ENCODE data around the gene CTSC.

The CTSC gene

DNA sequence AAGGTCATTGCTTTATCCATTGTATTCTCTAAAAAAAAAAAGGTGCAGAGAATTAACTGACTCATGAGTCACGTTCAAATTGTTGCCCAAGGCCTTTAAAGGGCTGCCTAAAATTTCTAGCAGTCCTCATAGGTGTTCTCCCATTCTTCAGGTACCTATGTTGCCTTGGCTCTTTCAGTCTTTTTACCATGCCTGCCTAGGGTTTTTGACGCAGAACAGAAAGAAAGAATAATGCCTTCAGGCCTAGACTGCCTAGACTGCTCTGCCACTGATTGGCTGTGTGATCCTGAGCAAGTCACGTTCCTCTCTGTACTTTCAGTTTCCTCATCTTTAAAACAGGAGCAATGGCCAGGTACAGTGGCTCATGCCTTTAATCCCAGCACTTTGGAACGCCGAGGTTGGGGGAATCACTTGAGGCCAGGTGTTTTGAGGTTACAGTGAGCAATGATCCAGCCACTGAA is 21.5 kb downstream of the CTSC start:
- Histone ChIP-seq H3K9me3 (replicated peaks in 1 of 2; ENCODE audit: control insufficient read depth in 2 of 2, insufficient read depth in 1 of 2, low read depth in 1 of 2, low read length in 2 of 2) (no peaks in the 10 kb centered on the region), H4K91ac (ENCODE audit: low read depth, low read length, poor library complexity) (no peak overlapping the region), H3K27ac (replicated peaks; ENCODE audit: low read length) (no peak overlapping the region), H2AFZ (ENCODE audit: low read length) (no peak overlapping the region), H3K14ac (ENCODE audit: low read length) (no peak overlapping the region), H4K8ac (ENCODE audit: low read depth, low read length) (no peak overlapping the region), H3K4ac (ENCODE audit: low read length) (no peak overlapping the region), H3K27me3 (ENCODE audit: control insufficient read depth in 3 of 3, insufficient read depth in 3 of 3, low read depth in 1 of 3, low read length in 3 of 3) (no peaks in the 10 kb centered on the region), H3K23ac (ENCODE audit: low read depth, low read length, poor library complexity) (no peak overlapping the region), H3K4me2 (ENCODE audit: insufficient read depth, low read length, poor library complexity, severe bottlenecking) (no peak overlapping the region), H2BK120ac (ENCODE audit: low read depth, low read length) (no peak overlapping the region), H2BK12ac (ENCODE audit: low read length) (no peak overlapping the region), H3K4me3 (ENCODE audit: low read length in 2 of 2) (no peak overlapping the region), H3K36me3 (replicated peaks in 1 of 2; ENCODE audit: control insufficient read depth in 2 of 2, insufficient read depth in 2 of 2, low read length in 2 of 2) (peaks cover 0 to 1% of the 10 kb centered on the region in 2 donors), H2BK15ac (ENCODE audit: low read length) (no peak overlapping the region), H3K4me1 (ENCODE audit: control insufficient read depth in 2 of 2, insufficient read depth in 1 of 2, low read depth in 1 of 2, low read length in 2 of 2) (peaks cover 0 to 9% of the 10 kb centered on the region in 2 donors), H3K9ac (ENCODE audit: low read depth, low read length, poor library complexity) (no peak overlapping the region), H2AK5ac (ENCODE audit: low read depth, low read length) (no peak overlapping the region), H2BK5ac (ENCODE audit: low read length) (no peak overlapping the region), H3K79me1 (ENCODE audit: low read depth, low read length) (no peaks in the 10 kb centered on the region), H3K18ac (ENCODE audit: low read length) (no peak overlapping the region)
- no peak for DNase-seq (ENCODE audit: low spot score)
- WGBS, 2 donors (ENCODE audit: extremely low coverage in 2 of 2, insufficient read length in 2 of 2, insufficient replicate concordance in 1 of 2) = no CpG with 5 or more reads among the region's 5 CpGs

DNA sequence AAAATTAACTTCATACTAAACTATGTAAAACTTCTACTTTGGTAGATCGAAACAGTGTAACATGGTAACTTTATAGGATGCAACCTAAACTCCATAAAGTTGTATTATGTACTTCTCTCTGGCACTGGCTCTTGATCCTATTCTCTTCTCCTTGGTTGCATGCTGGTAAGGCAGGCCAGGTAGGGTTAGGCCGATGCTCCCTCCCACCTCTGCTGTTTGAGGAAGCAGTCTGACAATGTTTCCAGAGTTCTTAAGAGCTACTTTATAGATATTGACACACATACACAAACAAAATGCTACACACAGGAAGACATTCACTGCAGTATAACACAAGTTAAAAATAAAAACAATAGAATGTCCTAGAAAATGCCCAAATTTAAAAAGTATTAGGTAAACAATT is 22.5 kb downstream of the CTSC start:
- peaks cover 0 to 9% of the 10 kb centered on the region in 2 donors for H3K4me1 ChIP-seq (ENCODE audit: control insufficient read depth in 2 of 2, insufficient read depth in 1 of 2, low read depth in 1 of 2, low read length in 2 of 2)
- no CpG with 5 or more reads among the region's 2 CpGs for WGBS, 2 donors (ENCODE audit: extremely low coverage in 2 of 2, insufficient read length in 2 of 2, insufficient replicate concordance in 1 of 2)
- no peak overlapping the region for H3K4ac ChIP-seq (ENCODE audit: low read length)
- no peak overlapping the region for H2BK120ac ChIP-seq (ENCODE audit: low read depth, low read length)
- no peak overlapping the region for H3K27ac ChIP-seq (replicated peaks; ENCODE audit: low read length)
- H2BK5ac ChIP-seq (ENCODE audit: low read length) = no peak overlapping the region
- H3K23ac ChIP-seq (ENCODE audit: low read depth, low read length, poor library complexity) = no peak overlapping the region
- no peak overlapping the region for H4K8ac ChIP-seq (ENCODE audit: low read depth, low read length)
- H2BK15ac ChIP-seq (ENCODE audit: low read length) = no peak overlapping the region
- no peak overlapping the region for H2AK5ac ChIP-seq (ENCODE audit: low read depth, low read length)
- no peak overlapping the region for H2BK12ac ChIP-seq (ENCODE audit: low read length)
- no peak overlapping the region for H3K9ac ChIP-seq (ENCODE audit: low read depth, low read length, poor library complexity)
- no peaks in the 10 kb centered on the region for H3K9me3 ChIP-seq (replicated peaks in 1 of 2; ENCODE audit: control insufficient read depth in 2 of 2, insufficient read depth in 1 of 2, low read depth in 1 of 2, low read length in 2 of 2)
- H2AFZ ChIP-seq (ENCODE audit: low read length) = no peak overlapping the region
- H3K14ac ChIP-seq (ENCODE audit: low read length) = no peak overlapping the region
- no peak overlapping the region for H3K18ac ChIP-seq (ENCODE audit: low read length)
- no peaks in the 10 kb centered on the region for H3K79me1 ChIP-seq (ENCODE audit: low read depth, low read length)
- H3K27me3 ChIP-seq (ENCODE audit: control insufficient read depth in 3 of 3, insufficient read depth in 3 of 3, low read depth in 1 of 3, low read length in 3 of 3) = no peaks in the 10 kb centered on the region
- H3K4me3 ChIP-seq (ENCODE audit: low read length in 2 of 2) = no peak overlapping the region
- no peak overlapping the region for H3K4me2 ChIP-seq (ENCODE audit: insufficient read depth, low read length, poor library complexity, severe bottlenecking)
- H4K91ac ChIP-seq (ENCODE audit: low read depth, low read length, poor library complexity) = no peak overlapping the region
- H3K36me3 ChIP-seq (replicated peaks in 1 of 2; ENCODE audit: control insufficient read depth in 2 of 2, insufficient read depth in 2 of 2, low read length in 2 of 2) = peaks cover 0 to 4% of the 10 kb centered on the region in 2 donors
- DNase-seq (ENCODE audit: low spot score) = no peak

DNA sequence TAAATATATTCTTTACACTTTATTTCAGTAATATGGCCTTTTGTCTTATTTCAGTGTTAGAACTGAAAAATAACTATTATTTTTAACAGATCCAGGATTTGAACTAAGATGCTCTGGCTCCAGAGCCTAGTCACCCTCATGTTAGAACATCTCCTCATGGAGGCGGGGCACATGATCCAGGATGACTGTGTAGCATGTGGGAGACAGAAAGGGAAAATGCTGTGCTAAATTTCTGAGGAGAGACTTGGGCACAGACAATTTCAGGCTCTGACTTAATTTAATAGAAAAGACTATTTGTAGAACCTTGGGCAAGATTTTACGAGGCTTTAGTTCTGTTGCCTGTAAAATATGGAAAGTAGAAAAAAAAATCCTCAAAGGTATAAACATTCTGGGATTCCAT is 24.1 kb downstream of the CTSC start:
- Histone ChIP-seq H2AK5ac (ENCODE audit: low read depth, low read length) (no peak overlapping the region), H3K4me2 (ENCODE audit: insufficient read depth, low read length, poor library complexity, severe bottlenecking) (no peak overlapping the region), H4K8ac (ENCODE audit: low read depth, low read length) (no peak overlapping the region), H2BK12ac (ENCODE audit: low read length) (no peak overlapping the region), H3K36me3 (replicated peaks in 1 of 2; ENCODE audit: control insufficient read depth in 2 of 2, insufficient read depth in 2 of 2, low read length in 2 of 2) (peaks cover 0 to 4% of the 10 kb centered on the region in 2 donors), H3K18ac (ENCODE audit: low read length) (no peak overlapping the region), H3K4me3 (ENCODE audit: low read length in 2 of 2) (no peak overlapping the region), H3K27me3 (ENCODE audit: control insufficient read depth in 3 of 3, insufficient read depth in 3 of 3, low read depth in 1 of 3, low read length in 3 of 3) (no peaks in the 10 kb centered on the region), H3K4me1 (ENCODE audit: control insufficient read depth in 2 of 2, insufficient read depth in 1 of 2, low read depth in 1 of 2, low read length in 2 of 2) (peaks cover 0 to 9% of the 10 kb centered on the region in 2 donors), H3K14ac (ENCODE audit: low read length) (no peak overlapping the region), H2AFZ (ENCODE audit: low read length) (no peak overlapping the region), H3K4ac (ENCODE audit: low read length) (no peak overlapping the region), H2BK120ac (ENCODE audit: low read depth, low read length) (no peak overlapping the region), H2BK15ac (ENCODE audit: low read length) (no peak overlapping the region), H3K23ac (ENCODE audit: low read depth, low read length, poor library complexity) (no peak overlapping the region), H2BK5ac (ENCODE audit: low read length) (no peak overlapping the region), H3K27ac (replicated peaks; ENCODE audit: low read length) (no peak overlapping the region), H3K79me1 (ENCODE audit: low read depth, low read length) (no peaks in the 10 kb centered on the region), H4K91ac (ENCODE audit: low read depth, low read length, poor library complexity) (no peak overlapping the region), H3K9ac (ENCODE audit: low read depth, low read length, poor library complexity) (no peak overlapping the region), H3K9me3 (replicated peaks in 1 of 2; ENCODE audit: control insufficient read depth in 2 of 2, insufficient read depth in 1 of 2, low read depth in 1 of 2, low read length in 2 of 2) (no peaks in the 10 kb centered on the region)
- no CpG with 5 or more reads among the region's 2 CpGs for WGBS, 2 donors (ENCODE audit: extremely low coverage in 2 of 2, insufficient read length in 2 of 2, insufficient replicate concordance in 1 of 2)
- no peak for DNase-seq (ENCODE audit: low spot score)

DNA sequence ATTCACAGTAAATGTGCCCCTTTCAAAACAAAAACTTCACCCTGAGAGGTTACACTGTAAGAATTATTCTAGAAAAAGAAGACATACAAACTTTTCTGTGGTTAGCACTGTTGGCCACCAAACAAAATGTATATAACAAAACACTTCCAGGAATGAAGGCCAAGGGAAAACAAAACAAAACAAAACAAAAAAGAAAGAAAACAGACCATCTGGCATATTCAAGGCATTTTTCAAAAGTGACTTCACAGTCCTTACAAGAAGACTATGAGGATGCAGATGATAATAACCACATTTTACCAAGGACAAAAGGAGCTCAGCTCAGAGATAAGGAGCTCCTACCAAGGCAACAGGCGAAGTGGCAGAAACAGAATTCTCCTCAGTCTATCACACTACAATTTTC is 24.9 kb downstream of the CTSC start:
- Histone ChIP-seq H3K27me3 (ENCODE audit: control insufficient read depth in 3 of 3, insufficient read depth in 3 of 3, low read depth in 1 of 3, low read length in 3 of 3) (no peaks in the 10 kb centered on the region), H2AFZ (ENCODE audit: low read length) (no peak overlapping the region), H2BK120ac (ENCODE audit: low read depth, low read length) (no peak overlapping the region), H3K4ac (ENCODE audit: low read length) (no peak overlapping the region), H3K4me1 (ENCODE audit: control insufficient read depth in 2 of 2, insufficient read depth in 1 of 2, low read depth in 1 of 2, low read length in 2 of 2) (peaks cover 2 to 9% of the 10 kb centered on the region in 2 donors), H3K27ac (replicated peaks; ENCODE audit: low read length) (no peak overlapping the region), H3K4me2 (ENCODE audit: insufficient read depth, low read length, poor library complexity, severe bottlenecking) (no peak overlapping the region), H3K36me3 (replicated peaks in 1 of 2; ENCODE audit: control insufficient read depth in 2 of 2, insufficient read depth in 2 of 2, low read length in 2 of 2) (peaks cover 0 to 10% of the 10 kb centered on the region in 2 donors), H2BK12ac (ENCODE audit: low read length) (no peak overlapping the region), H2BK15ac (ENCODE audit: low read length) (no peak overlapping the region), H3K23ac (ENCODE audit: low read depth, low read length, poor library complexity) (no peak overlapping the region), H3K14ac (ENCODE audit: low read length) (no peak overlapping the region), H4K91ac (ENCODE audit: low read depth, low read length, poor library complexity) (no peak overlapping the region), H4K8ac (ENCODE audit: low read depth, low read length) (no peak overlapping the region), H3K4me3 (ENCODE audit: low read length in 2 of 2) (no peak overlapping the region), H3K18ac (ENCODE audit: low read length) (no peak overlapping the region), H2BK5ac (ENCODE audit: low read length) (no peak overlapping the region), H2AK5ac (ENCODE audit: low read depth, low read length) (no peak overlapping the region), H3K9ac (ENCODE audit: low read depth, low read length, poor library complexity) (no peak overlapping the region), H3K9me3 (replicated peaks in 1 of 2; ENCODE audit: control insufficient read depth in 2 of 2, insufficient read depth in 1 of 2, low read depth in 1 of 2, low read length in 2 of 2) (no peaks in the 10 kb centered on the region), H3K79me1 (ENCODE audit: low read depth, low read length) (no peaks in the 10 kb centered on the region)
- no CpG with 5 or more reads among the region's 1 CpG for WGBS, 2 donors (ENCODE audit: extremely low coverage in 2 of 2, insufficient read length in 2 of 2, insufficient replicate concordance in 1 of 2)
- no peak for DNase-seq (ENCODE audit: low spot score)

Data from neuronal stem cell (in vitro differentiated cells).